Measurements from ENCODE around the gene TMEM62. TPM values are rescaled to one million over a fixed set of nuclear protein-coding genes. Genes with fewer than 3 reads are reported as not detected.

The TMEM62 gene
- total RNA-seq, 1 experiment from 2014 or later, result 7.2 TPM

DNA sequence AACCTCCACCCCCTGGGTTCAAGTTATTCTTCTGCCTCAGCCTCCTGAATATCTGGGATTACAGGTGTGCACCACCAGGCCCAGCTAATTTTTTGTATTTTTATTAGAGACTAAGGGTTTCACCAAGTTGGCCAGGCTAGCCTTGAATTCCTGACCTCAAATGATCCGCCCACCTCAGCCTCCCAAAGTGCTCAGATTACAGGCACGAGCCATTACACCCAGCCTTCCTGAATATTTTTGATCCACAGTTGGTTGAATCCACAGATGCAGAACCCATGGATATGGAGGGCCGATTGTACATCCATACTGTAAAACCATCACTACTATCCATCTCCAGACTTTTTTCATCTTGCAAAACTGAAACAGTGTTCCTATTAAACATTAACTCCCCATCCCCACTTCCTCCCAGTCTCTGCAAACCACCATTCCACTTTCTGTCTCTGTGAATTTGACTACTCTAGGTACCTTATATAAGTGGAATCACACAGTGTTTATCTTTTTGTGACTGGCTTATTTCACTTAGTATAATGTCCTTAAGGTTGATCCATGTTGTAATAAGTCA, 8.2 kb upstream of the TMEM62 start:
- no CpG with 5 or more reads among the region's 3 CpGs for whole genome bisulfite sequencing (ENCODE audit: extremely low coverage, insufficient read length, low lambda C conversion rate)
- no peak overlapping the region for H2BK120ac ChIP-seq (ENCODE audit: low read depth, low read length, poor library complexity, severe bottlenecking)
- Mint-ChIP-seq H3K4me3 (no peak overlapping the region; a peak in 1 of 5 replicates), H3K4me1 (peaks cover 8 to 11% of the 10 kb centered on the region in 2 experiments), H3K27me3 (ENCODE audit: low read depth) (peaks cover 38% of the 10 kb centered on the region), H3K36me3 (ENCODE audit: insufficient read depth in 1 of 3, low read depth in 3 of 3) (no peaks in the 10 kb centered on the region), H3K27ac (peak overlapping the region in 1 of 3 experiments; percentile 35; a peak in 1 of 7 replicates), H3K9me3 (peaks cover 9 to 16% of the 10 kb centered on the region in 2 experiments)
- no peak overlapping the region for H2BK20ac ChIP-seq (ENCODE audit: low read depth, low read length, poor library complexity, severe bottlenecking)
- H3K14ac ChIP-seq (ENCODE audit: insufficient read depth, low read length), result no peak overlapping the region
- no peaks in the 10 kb centered on the region for H3K79me2 ChIP-seq (ENCODE audit: insufficient read depth, low read length)
- H3K23ac ChIP-seq (ENCODE audit: insufficient read length, low read depth, low read length), result no peak overlapping the region
- H3K9ac ChIP-seq (ENCODE audit: extremely low read depth, insufficient read length, low read length), result no peak overlapping the region
- H3K56ac ChIP-seq (ENCODE audit: insufficient read length, low read depth, low read length), result no peak overlapping the region
- H3T11ph ChIP-seq (ENCODE audit: low read length), result no peak overlapping the region
- TF ChIP-seq, protein P1, sequence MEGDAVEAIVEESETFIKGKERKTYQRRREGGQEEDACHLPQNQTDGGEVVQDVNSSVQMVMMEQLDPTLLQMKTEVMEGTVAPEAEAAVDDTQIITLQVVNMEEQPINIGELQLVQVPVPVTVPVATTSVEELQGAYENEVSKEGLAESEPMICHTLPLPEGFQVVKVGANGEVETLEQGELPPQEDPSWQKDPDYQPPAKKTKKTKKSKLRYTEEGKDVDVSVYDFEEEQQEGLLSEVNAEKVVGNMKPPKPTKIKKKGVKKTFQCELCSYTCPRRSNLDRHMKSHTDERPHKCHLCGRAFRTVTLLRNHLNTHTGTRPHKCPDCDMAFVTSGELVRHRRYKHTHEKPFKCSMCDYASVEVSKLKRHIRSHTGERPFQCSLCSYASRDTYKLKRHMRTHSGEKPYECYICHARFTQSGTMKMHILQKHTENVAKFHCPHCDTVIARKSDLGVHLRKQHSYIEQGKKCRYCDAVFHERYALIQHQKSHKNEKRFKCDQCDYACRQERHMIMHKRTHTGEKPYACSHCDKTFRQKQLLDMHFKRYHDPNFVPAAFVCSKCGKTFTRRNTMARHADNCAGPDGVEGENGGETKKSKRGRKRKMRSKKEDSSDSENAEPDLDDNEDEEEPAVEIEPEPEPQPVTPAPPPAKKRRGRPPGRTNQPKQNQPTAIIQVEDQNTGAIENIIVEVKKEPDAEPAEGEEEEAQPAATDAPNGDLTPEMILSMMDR (conservative IDR thresholded peaks at IDR 0.05), result no peak
- H3K4me1 ChIP-seq (ENCODE audit: insufficient read depth, low read length), result no peaks in the 10 kb centered on the region
- no peak overlapping the region for H3K18ac ChIP-seq (ENCODE audit: insufficient read length, low read depth, low read length)
- H3K27ac ChIP-seq (ENCODE audit: insufficient read length, low read depth, low read length), result no peak overlapping the region
- H2BK5ac ChIP-seq (ENCODE audit: insufficient read length, low read length), result no peak overlapping the region
- H4K20me1 ChIP-seq (ENCODE audit: control insufficient read depth, insufficient read depth, insufficient read length), result no peaks in the 10 kb centered on the region
- H2BK12ac ChIP-seq (ENCODE audit: insufficient read length, low read depth, low read length), result no peak overlapping the region
- H3K4me2 ChIP-seq (ENCODE audit: insufficient read depth, insufficient read length, low read length), result no peak overlapping the region
- H4K91ac ChIP-seq (ENCODE audit: insufficient read length, low read depth, low read length), result no peak overlapping the region
- H2AK5ac ChIP-seq (ENCODE audit: insufficient read length, low read length), result no peak overlapping the region
- no peak overlapping the region for H2BK15ac ChIP-seq (ENCODE audit: low read depth, low read length)
- H4K5ac ChIP-seq (ENCODE audit: insufficient read length, low read depth, low read length), result no peak overlapping the region
- H2AFZ ChIP-seq (ENCODE audit: low read length), result no peak overlapping the region
- DNase-seq, result no peak
- H3K79me1 ChIP-seq (ENCODE audit: insufficient read depth, low read depth, low read length, poor library complexity, severe bottlenecking), result no peaks in the 10 kb centered on the region
- no peaks in the 10 kb centered on the region for H3K23me2 ChIP-seq (ENCODE audit: insufficient read length, low read depth, low read length, poor library complexity, severe bottlenecking)
- H3K9me3 ChIP-seq (ENCODE audit: control insufficient read depth, low read depth, low read length), result no peaks in the 10 kb centered on the region
- H4K8ac ChIP-seq (replicated peaks; ENCODE audit: insufficient read length, low read depth, low read length), result no peak overlapping the region
- H3K27me3 ChIP-seq (ENCODE audit: insufficient read depth, low read length), result no peaks in the 10 kb centered on the region
- H3K4ac ChIP-seq (ENCODE audit: low read depth, low read length), result no peak overlapping the region

Measured in H9 (cell line).